Lower leg skin (tissue), 3 donors: ENCODE results near the gene MPP3.

ENCODE experiments used
- POLR2A ChIP-seq, 2 donors: fragments of 450-650 bp; IDR thresholded peaks; one replicate each; pipeline ENCODE4 v1.6.1; 2016 to 2017; ENCODE audit warnings: antibody characterized with exemption in 2 of 2, mild to moderate bottlenecking in 1 of 2, moderate library complexity in 1 of 2
- TF ChIP-seq, protein P1 (sequence below), 3 donors: fragments of 450-650 bp; IDR thresholded peaks; one replicate each; pipeline ENCODE4 v1.5.1; 2016; ENCODE audit warnings: antibody characterized with exemption in 3 of 3, mild to moderate bottlenecking in 3 of 3, moderate library complexity in 2 of 3

- no peak for TF ChIP-seq POLR2A (IDR thresholded peaks at IDR 0.05)
- TF ChIP-seq, protein P1, sequence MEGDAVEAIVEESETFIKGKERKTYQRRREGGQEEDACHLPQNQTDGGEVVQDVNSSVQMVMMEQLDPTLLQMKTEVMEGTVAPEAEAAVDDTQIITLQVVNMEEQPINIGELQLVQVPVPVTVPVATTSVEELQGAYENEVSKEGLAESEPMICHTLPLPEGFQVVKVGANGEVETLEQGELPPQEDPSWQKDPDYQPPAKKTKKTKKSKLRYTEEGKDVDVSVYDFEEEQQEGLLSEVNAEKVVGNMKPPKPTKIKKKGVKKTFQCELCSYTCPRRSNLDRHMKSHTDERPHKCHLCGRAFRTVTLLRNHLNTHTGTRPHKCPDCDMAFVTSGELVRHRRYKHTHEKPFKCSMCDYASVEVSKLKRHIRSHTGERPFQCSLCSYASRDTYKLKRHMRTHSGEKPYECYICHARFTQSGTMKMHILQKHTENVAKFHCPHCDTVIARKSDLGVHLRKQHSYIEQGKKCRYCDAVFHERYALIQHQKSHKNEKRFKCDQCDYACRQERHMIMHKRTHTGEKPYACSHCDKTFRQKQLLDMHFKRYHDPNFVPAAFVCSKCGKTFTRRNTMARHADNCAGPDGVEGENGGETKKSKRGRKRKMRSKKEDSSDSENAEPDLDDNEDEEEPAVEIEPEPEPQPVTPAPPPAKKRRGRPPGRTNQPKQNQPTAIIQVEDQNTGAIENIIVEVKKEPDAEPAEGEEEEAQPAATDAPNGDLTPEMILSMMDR (IDR thresholded peaks at IDR 0.05): no peak
Observed at GRCh38 chr17:43810823-43811222, 22.1 kb downstream of the MPP3 start.
